K562 (cell line): ENCODE results near the gene RMI1. TPM values are rescaled to one million over a fixed set of nuclear protein-coding genes. Genes with fewer than 3 reads are reported as not detected.
A peak's percentile ranks its signal among the peaks of the same experiment; 100 is the strongest.

ENCODE experiments used
- ARHGAP35 ChIP-seq: fragments of 450-650 bp; IDR thresholded peaks from 2 replicates; pipeline ENCODE4 v1.6.1; 2018; ENCODE audit not compliant: partially characterized antibody
- ARID3B ChIP-seq: fragments of 250-450 bp; sonication (Bioruptor Pico); IDR thresholded peaks from 2 replicates; pipeline ENCODE4 v1.4.0; 2020; ENCODE audit warnings: borderline replicate concordance
- CBX2 ChIP-seq: fragments of 200-600 bp; sonication (generic); IDR thresholded peaks from one replicate; pipeline ENCODE4 v1.6.1; 2012; ENCODE audit warnings: mild to moderate bottlenecking, low read length, inconsistent platforms; ENCODE audit not compliant: insufficient read depth, poor library complexity, severe bottlenecking
- CEBPG ChIP-seq, 3 experiments: fragments of 200-800 bp in 1 of 3; sonication (Bioruptor generic) in 1 of 3; sonication (generic) in 1 of 3; formaldehyde crosslinking in 1 of 3; IDR thresholded peaks in 2 of 3; conservative IDR thresholded peaks in 1 of 3; 2 replicates each; pipeline versions ENCODE4 v1.6.1 to v1.8.0; 2016 to 2022; ENCODE audit warnings: missing compliant biosample characterization in 2 of 3, missing genetic modification characterization in 2 of 3, mild to moderate bottlenecking in 1 of 3, missing genetic modification reagents in 1 of 3
- CHD1 ChIP-seq: fragments of 200-600 bp; sonication (generic); IDR thresholded peaks from one replicate; pipeline ENCODE4 v1.6.1; 2012; ENCODE audit warnings: mild to moderate bottlenecking, moderate library complexity, low read length, inconsistent platforms
- CREB1 ChIP-seq, 2 experiments: sonication (generic) in 1 of 2; formaldehyde crosslinking in 1 of 2; IDR thresholded peaks; 2 replicates each; pipeline versions ENCODE4 v1.6.1 to v1.8.0; 2012 to 2022; ENCODE audit warnings: inconsistent platforms in 1 of 2, mild to moderate bottlenecking in 1 of 2, missing genetic modification reagents in 1 of 2, moderate library complexity in 1 of 2
- CREB3L1 ChIP-seq: fragments of 450-650 bp; IDR thresholded peaks from 2 replicates; pipeline ENCODE4 v1.6.1; 2014; ENCODE audit warnings: low read depth, mild to moderate bottlenecking, moderate library complexity, borderline replicate concordance
- CREBBP ChIP-seq: IDR thresholded peaks from one replicate; pipeline ENCODE4 v1.6.1; 2012; ENCODE audit warnings: low read depth, mild to moderate bottlenecking, control low read depth, inconsistent platforms, low read length
- E2F5 ChIP-seq: sonication (generic); formaldehyde crosslinking; IDR thresholded peaks from 2 replicates; pipeline ENCODE4 v1.8.0; 2022; ENCODE audit warnings: mild to moderate bottlenecking, missing genetic modification reagents
- FOXJ3 ChIP-seq: sonication (generic); formaldehyde crosslinking; IDR thresholded peaks from 2 replicates; pipeline ENCODE4 v1.4.0; 2020; ENCODE audit warnings: mild to moderate bottlenecking, missing genetic modification reagents
- FOXO4 ChIP-seq: fragments of 450-650 bp; formaldehyde crosslinking; IDR thresholded peaks from 2 replicates; pipeline ENCODE4 v1.4.0; 2020; ENCODE audit warnings: mild to moderate bottlenecking, moderate library complexity
- GATA2 ChIP-seq: sonication (generic); formaldehyde crosslinking; IDR thresholded peaks from 2 replicates; pipeline ENCODE4 v1.4.0; 2020; ENCODE audit warnings: mild to moderate bottlenecking, missing genetic modification reagents
- MAFF ChIP-seq: IDR thresholded peaks from 2 replicates; pipeline ENCODE4 v1.6.1; 2012; ENCODE audit warnings: low read length, improper control_type of control experiment
- MTA3 ChIP-seq: fragments of 450-650 bp; formaldehyde crosslinking; IDR thresholded peaks from 2 replicates; pipeline ENCODE4 v1.6.1; 2017; ENCODE audit warnings: mild to moderate bottlenecking, borderline replicate concordance
- RFX7 ChIP-seq: fragments of 250-450 bp; sonication (Bioruptor Pico); IDR thresholded peaks from 2 replicates; pipeline ENCODE4 v1.5.1; 2021; ENCODE audit warnings: mild to moderate bottlenecking
- RNF2 ChIP-seq: sonication (generic); IDR thresholded peaks from 2 replicates; pipeline ENCODE4 v1.6.1; 2016
- ZBTB5 ChIP-seq: fragments of 450-650 bp; IDR thresholded peaks from 2 replicates; pipeline ENCODE4 v1.6.1; 2017; ENCODE audit warnings: antibody characterized with exemption
- ZNF224 ChIP-seq: sonication (generic); formaldehyde crosslinking; IDR thresholded peaks from 2 replicates; pipeline ENCODE4 v1.8.0; 2022; ENCODE audit warnings: mild to moderate bottlenecking, missing genetic modification reagents
- ZNF316 ChIP-seq: fragments of 450-650 bp; IDR thresholded peaks from 2 replicates; pipeline ENCODE4 v1.6.1; 2016
- ZNF57 ChIP-seq: fragments of 450-650 bp; formaldehyde crosslinking; IDR thresholded peaks from 2 replicates; pipeline ENCODE4 v1.4.0; 2020; ENCODE audit warnings: mild to moderate bottlenecking, moderate library complexity
- polyA plus RNA-seq, 8 experiments: library from polyadenylated mRNA; depleted of rRNA in 4 of 8; stranded (reverse) in 5 of 8; unstranded in 3 of 8; fragments of >200 nt; fragmentation: Nextera tagmentation in 2 of 8; fragmentation: Illumina TruSeq in 1 of 8; extraction: Ambion mirVana in 2 of 8; extraction: Trizol in 1 of 8; gene quantifications; 2 replicates each; pipeline versions ENCODE4 v1.2.1 to v1.2.3, GENCODE V29; 2011 to 2014; ENCODE audit warnings: inconsistent platforms in 1 of 8, missing spikeins in 1 of 8
- total RNA-seq, 7 experiments: library from RNA; depleted of rRNA in 6 of 7; stranded (reverse); fragments of >200 nt in 6 of 7; fragmentation: Illumina TruSeq in 2 of 7; extraction: Trizol in 2 of 7; gene quantifications; 2 replicates each; pipeline versions ENCODE4 v1.2.1 to v1.2.3, GENCODE V29; 2011 to 2021; ENCODE audit warnings: low replicate concordance in 1 of 7

Gene RMI1
- total and polyA plus RNA-seq, 9 of the 15 experiments (the other 6 are each of a cell fraction or from before 2014, with no cell fraction given), result 3.0 to 17.4 (median 10.6) TPM

- TF ChIP-seq ARID3B (CRISPR knock-in tag) (no peak), CHD1 (peak; percentile 82), MAFF (peak; percentile 62; the same call in 1 of the 2 replicates), RNF2 (no peak), CEBPG (CRISPR knock-in tag; IDR thresholded peaks at IDR 0.05) (no peak), CEBPG (tag; conservative IDR thresholded peaks at IDR 0.05 in 1 of 2, IDR thresholded peaks at IDR 0.05 in 1 of 2) (no peak), ZNF316 (peak; percentile 95), GATA2 (CRISPR knock-in tag) (no peak), CBX2 (no peak), RFX7 (CRISPR knock-in tag) (no peak), ARHGAP35 (no peak), E2F5 (no peak), ZNF57 (no peak), FOXJ3 (CRISPR knock-in tag) (no peak), FOXO4 (CRISPR knock-in tag) (no peak), CREB1 (IDR thresholded peaks at IDR 0.05) (no peak), CREB1 (CRISPR knock-in tag; IDR thresholded peaks at IDR 0.05) (no peak), MTA3 (0 out of 2 replicates have a peak, but pooled peaks have one; percentile 17), ZNF224 (CRISPR knock-in tag) (no peak), CREB3L1 (no peak), CREBBP (no peak), ZBTB5 (no peak)
Measured at GRCh38 chr9:83981126-83981871, 694 bp downstream of the RMI1 start (continued).
